HG03280 (cell line): ENCODE data around the gene TRIAP1.
"Not testable (repeated sequence)": the region's sequence is repeated elsewhere in the genome, so short reads cannot be mapped to it uniquely, and the experiment has no call there.

Source experiments
- ATAC-seq: cut with Tn5 transposase; IDR thresholded peaks from one replicate; pipeline ENCODE4 v1.9.1; 2021; ENCODE audit warnings: mild to moderate bottlenecking, moderate library complexity; ENCODE audit not compliant: unreplicated experiment

TRIAP1 gene

DNA sequence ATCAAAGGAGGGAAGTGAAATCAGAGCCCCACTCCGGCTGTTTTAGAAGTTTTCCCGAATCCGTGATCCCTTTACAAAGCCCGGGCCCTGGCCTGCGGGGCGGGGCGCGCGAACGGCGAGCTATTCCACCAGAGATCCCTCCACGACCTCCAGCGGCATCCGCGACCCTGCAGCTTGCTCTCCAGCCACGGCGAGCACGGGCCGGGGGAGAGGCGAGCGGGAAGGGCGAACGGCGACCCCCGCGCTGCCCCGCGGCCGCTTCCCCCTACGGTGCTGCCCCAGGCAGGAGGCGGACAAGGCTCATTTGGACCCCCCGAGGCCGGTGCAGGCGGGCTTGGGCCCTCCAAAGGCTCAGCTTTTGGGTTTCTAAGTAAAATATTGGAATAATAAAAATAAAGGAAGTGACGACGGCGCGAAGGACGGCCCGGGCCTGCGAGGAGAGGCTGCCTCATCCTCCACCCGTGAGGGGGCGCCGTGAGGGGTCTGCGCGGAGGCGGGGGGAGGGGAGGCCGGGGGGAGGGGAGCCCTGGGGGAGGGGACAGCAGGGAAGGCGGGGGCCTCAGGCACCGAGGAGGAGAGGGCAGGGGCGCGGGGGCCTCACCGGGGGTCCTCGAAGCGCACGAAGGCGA, 22.8 kb upstream of the TRIAP1 start:
- peak; percentile 25 for ATAC-seq

DNA sequence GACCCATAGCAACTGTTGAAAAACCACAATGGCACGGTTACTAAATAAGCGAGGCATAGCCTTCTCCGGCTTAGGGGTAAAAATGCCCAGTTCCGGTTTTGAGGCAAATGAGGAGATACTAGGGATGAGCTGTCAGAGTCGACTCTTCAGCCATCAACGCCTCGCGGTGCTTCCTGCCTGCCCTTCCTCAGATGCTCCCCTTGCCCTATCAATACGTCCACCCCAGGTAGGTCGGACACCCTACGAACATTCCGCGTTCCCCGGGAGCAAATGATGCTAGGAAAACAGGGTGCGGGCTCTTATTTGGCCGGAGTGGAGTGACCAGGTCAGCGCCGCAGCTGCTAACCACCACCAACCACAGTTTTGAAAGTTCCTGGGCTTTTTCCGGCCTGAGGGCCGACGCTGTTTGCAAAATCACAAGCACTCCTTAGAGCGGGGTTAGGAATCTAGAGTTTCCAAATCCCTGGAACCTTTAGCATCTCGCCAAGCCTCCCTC, 22.2 kb upstream of the TRIAP1 start:
- ATAC-seq = no peak

DNA sequence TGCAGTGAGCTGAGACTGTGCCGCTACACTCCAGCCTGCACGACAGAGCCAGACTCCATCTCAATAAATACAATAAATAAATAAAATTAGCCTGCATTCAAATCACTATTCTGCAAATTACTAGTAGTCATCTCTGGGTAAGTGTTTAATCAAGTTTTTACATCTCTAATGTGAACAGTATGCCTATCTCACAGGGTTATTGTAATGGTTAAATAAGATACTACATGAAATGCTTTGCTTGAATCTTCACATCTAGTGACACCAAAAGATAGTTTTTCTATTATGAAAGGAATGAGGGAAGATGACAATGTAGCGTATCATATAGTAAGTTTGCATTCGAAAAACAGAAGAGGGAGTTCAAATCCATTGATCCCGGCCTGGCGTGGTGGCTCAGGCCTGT, 21.3 kb upstream of the TRIAP1 start:
- ATAC-seq = no peak

- ATAC-seq = no peak
Measured at GRCh38 chr12:120466560-120467315, 20.6 kb upstream of the TRIAP1 start.

- ATAC-seq = no peak
Measured at GRCh38 chr12:120465756-120466155, 19.6 kb upstream of the TRIAP1 start.

DNA sequence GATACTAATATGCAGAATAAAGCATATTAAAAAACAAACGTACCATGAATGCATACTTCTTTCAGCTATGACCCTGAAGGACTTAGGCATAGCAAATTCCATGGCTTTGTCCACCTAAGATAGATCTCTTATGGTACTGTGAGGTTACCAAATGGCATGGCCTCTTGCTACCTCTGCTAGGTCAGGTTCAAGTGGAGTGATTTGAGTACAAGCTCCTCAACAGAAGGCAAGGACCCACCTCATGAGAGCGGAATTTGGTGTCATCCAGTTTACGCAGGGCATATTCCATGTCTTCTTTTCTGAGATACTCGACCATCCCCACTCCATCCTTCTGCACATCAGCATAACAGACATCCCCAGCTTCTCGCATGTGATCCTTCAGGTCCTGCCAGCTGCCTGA, 17.5 kb upstream of the TRIAP1 start:
- ATAC-seq = no peak

DNA sequence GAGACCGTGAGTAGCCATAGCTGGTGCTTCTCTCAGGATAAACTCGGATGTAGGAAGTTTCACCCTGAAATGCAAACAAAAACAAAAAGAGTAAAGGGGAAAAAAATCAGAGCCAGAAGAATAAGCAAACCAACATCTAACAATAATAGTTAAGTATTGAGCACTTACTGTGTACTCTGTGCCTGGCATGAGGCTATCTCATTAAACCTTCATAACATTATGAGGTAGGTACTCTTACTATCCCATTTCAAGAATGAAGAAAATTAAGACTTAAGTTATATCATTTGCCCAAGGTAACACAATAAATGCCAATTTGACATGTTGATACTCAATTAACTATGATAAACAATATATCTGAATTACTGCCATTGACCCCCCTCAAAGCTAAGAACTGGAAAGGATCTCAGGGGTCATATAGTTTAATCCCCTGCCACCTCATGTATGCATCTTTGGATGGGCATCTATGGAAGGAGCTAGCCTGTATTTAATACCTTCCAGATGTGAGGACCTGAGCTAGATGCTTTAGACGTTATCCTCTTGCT, 16.0 kb upstream of the TRIAP1 start:
- ATAC-seq = no peak

GRCh38 chr12:120460157-120460556, 14.0 kb upstream of the TRIAP1 start:
- no peak for ATAC-seq

DNA sequence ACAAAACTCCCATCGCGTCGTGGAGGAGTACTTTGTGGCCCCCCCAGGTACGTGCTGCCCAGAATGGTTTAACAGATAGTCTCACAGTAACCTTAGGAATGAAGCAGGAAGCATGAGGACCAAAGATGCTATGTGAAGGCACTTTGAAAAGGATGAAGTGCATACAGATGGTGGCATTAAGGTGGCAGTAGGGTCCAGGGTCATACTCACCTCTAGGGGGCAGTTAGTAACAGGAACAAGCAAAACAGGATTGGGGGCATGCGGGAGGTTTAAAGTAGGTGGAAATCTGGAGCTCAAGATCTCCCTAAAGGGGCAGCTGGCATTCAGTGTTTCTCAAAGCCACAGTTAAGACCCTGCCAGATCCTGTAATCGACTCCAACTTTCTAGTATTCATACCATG, 10.9 kb upstream of the TRIAP1 start:
- no peak for ATAC-seq

DNA sequence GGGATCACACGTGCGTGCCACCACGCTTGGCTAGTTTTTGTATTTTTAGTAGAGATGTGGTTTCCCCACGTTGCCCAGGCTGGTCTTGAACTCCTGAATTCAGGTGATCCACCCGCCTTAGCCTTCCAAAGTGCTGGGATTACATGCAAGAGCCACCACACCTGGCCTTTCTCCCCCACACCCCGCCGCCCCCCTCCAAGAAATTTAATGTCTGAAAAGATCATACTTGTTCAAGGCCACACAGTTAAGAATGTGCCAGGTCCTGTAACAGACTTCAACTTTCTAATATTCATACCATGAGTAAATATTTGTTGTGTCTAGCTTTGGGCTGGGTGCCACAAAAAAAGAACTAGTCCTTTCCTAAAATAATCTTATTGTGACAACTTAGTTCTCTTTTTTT, 9.1 kb upstream of the TRIAP1 start:
- ATAC-seq = no peak

DNA sequence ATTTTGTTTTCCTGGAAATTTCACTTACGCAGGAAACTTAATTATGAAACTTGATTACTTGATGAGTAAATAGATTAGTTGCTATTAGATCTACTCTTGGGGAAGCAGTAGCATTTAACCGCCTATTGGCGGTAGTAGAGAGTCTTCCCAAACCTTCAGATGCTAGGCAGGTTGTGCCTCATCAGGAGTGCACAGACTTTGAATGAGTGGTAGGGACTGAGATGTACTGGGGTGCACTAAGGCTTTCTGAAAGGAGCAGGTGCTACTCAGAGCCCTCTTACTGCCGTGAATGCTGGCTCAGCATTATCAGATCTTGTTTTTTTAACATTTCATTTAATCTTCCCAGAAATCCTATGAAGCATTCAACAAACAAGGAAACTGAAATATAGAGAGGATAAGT, 7.8 kb upstream of the TRIAP1 start:
- ATAC-seq = no peak

DNA sequence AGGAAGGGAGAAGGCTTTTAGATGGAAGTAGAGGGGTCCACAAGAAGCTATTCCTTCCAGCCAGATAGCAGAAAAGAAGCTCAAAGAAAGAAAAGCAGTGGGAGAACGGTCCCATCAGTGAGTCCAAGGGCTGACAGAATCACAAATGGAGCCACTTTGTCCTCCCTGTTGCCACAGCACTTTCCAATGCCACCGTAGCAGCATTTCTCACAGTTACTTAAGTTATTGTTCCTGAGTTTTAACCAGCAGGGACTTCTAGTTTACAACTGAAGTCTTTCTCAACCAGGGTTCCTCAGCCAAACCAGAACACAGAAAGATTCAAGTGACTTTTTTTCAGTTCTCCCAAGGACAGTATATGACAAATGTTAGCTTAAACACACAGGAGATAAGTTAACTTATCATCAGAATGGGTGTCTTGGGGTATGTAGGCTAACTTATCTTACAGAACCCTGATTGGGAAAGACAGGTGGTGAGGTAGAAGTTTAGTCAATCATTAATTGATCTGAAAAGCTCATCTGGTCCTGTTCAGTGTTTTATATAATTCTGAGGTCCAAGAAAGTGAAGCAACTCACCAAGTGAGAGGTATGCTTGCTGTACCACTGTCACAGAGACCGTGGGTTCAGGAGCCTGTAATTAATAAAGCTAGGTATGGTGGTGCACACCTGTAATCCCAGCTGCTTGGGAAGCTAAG, 7.0 kb upstream of the TRIAP1 start:
- ATAC-seq = no peak

GRCh38 chr12:120452524-120452923, 6.3 kb upstream of the TRIAP1 start:
- not testable (repeated sequence) for ATAC-seq

DNA sequence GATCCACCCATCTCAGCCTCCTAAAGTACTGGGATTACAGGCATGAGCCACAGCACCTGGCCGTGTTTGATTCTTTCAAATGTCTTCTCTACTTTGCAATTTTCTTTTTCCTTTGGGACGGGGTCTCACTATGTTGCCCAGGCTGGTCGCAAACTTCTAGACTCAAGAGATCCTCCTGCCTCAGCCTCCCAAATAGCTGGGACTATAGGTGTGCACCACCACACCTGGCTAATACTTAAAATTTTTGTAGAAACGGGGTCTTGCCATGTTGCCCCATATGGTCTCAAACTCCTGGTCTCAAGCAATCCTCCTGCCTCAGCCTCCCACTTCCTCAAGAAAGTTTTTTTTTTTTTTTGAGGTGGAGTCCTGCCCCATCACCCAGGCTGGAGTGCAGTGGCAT, 1.8 kb upstream of the TRIAP1 start:
- ATAC-seq = no peak

DNA sequence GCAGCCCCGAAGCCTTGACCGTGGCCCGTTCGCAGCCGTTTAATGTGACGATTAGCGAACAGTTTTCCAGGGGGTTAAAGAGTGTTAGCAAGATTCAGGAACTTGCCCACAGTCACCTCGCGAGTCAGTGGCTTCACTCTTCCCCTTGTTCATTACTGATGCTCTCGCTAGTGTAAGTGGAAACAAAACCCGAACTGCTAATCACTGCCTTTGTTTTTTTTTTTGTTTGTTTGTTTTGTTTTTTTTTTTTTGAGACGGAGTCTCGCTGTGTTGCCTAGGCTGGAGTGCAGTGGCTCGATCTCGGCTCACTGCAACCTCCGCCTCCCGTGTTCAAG, 627 bp upstream of the TRIAP1 start:
- ATAC-seq = not testable (repeated sequence)

DNA sequence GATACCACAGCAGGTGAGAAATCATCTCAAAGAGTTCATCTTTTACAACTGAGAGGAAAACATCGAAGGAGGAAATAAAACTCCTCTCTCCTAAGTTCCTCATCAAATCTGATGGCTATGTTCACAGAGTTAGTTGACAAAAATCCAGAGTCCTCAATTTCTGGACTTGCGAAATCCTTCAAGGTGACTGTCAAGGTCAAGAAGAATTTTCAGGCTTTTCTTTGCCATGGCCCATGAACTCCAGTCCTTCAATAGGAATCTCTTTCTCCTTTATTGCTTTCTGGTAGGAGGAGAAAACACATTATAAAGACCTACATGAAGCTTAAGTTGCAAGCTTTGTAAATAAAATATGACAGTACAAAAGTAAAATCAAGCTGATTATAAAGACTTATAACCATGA, 1.5 kb downstream of the TRIAP1 start:
- ATAC-seq = no peak

DNA sequence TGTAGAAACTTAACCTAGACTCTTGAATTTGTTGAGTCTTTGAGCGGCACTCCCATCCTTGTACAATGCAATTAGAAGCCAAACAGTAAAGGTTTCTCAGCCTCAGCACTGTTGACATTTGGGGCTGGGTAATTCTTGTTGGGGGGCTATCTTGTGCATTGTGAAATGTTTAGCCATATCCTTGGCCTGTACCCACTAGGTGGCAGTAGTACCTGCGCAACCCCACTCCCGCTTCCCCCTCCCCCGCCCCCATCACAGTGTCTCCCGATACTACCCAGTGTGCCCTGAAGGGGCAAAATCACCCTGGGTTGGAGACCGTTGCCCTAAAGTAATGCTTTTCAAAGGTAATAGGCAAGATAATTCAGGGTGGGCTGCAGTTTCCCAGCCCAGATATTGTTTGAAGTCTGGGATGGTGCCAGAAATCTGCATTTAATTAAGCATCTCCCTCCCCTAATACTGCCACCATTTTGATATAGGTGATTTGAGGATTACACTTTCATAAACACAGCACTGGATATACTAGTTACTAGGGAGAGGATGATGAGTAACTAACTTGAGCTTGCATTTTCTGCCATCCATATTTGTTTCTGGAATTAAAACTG, 6.4 kb downstream of the TRIAP1 start:
- no peak for ATAC-seq

DNA sequence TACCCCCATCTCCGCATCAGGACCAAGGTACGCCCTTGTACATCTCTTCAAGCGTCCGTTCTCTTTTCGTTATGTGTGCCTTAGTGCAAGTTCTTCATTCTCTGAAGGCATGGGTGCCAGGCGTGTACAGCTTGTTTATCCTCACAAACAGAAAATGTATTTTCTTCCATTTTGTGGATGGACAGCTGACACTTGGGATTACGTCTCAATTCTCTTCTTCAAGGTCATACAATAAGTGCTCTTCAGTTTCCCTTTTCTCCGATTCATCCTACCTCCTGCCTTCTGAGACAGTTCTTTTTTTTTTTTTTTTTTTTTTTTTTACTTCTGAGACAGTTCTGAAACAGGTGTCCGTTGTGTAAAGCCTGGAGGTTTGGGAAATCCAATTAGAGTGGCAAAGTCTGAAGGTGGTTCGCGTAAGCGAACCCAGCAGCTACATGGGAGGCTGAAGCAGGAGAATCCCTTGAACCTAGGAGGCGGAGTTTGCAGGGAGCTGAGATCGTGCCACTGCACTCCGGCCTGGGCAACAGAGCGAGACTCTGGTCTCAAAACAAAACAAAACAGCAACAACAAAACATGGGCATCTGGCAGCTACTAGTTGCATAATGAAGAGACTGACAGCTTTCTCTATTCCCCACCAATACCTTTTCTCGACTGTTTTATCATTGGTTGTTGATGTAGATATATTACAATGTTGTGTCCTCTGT, 7.5 kb downstream of the TRIAP1 start:
- ATAC-seq = no peak

GRCh38 chr12:120437735-120438494, 8.3 kb downstream of the TRIAP1 start, which contains the start of gene COX6A1:
Gene COX6A1, plus strand, starts transcription at chr12:120438113. Its CDS starts 14 bp downstream, at chr12:120438127.
- peak; percentile 95 for ATAC-seq
